ENCODE results near the gene OSBPL6. TPM values are rescaled to one million over a fixed set of nuclear protein-coding genes. Genes with fewer than 3 reads are reported as not detected.
A peak's percentile ranks its signal among the peaks of the same experiment; 100 is the strongest.

Gene OSBPL6
- total and polyA plus RNA-seq, 10 of the 15 experiments (the other 5 are each of a cell fraction or from before 2014, with no cell fraction given), result 0.01 to 0.08 (median 0.03) TPM; not detected in 5

DNA sequence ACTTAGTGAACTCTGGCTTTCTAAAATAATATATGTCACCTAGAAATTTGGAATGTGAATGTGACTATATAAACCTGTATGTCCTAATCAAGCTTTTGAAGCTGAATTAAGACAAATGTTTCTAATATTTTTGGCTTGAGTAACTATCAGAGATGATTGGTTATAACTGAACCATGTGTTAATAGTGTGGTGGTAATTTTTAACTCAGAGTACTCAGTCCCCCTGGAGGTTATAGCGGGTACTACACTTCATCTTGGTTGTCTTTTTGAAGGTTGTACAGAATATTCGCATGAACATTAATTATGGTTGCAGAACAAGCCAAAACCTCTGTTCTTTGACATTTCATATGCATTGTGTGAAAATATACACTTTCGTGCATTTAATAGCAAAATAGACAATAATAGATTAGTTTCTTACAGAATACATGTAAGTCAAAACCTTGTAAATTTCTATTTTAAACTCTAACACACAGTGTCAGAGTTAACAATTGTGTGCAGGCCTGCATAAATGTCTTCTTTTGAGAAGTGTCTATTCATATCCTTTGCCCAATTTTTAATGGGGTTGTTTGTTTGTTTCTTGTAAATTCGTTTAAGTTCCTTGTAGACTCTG is 86.0 kb downstream of the OSBPL6 start (continued):
- no peak for TF ChIP-seq NFXL1 (IDR thresholded peaks at IDR 0.05; ENCODE audit: borderline replicate concordance)
- no peak for TF ChIP-seq ZNF217 (IDR thresholded peaks at IDR 0.05)
- no peak for TF ChIP-seq BACH1 (IDR thresholded peaks at IDR 0.05; ENCODE audit: borderline replicate concordance)
- TF ChIP-seq TCF7 (IDR thresholded peaks at IDR 0.05; ENCODE audit: borderline replicate concordance), result no peak
- TF ChIP-seq ESRRA (IDR thresholded peaks at IDR 0.05; ENCODE audit: low read length), result no peak
- no peak for TF ChIP-seq SMAD1 (IDR thresholded peaks at IDR 0.05; ENCODE audit: low read depth, partially characterized antibody)
- TF ChIP-seq ZZZ3 (IDR thresholded peaks at IDR 0.05; ENCODE audit: control insufficient read depth, insufficient read length, low read depth), result no peak
- TF ChIP-seq JUND (IDR thresholded peaks at IDR 0.05; ENCODE audit: low read depth, low read length), result no peak
- TF ChIP-seq NFYB (IDR thresholded peaks at IDR 0.05; ENCODE audit: insufficient read depth, low read depth, low read length), result peak; percentile 75
- TF ChIP-seq, protein P1, sequence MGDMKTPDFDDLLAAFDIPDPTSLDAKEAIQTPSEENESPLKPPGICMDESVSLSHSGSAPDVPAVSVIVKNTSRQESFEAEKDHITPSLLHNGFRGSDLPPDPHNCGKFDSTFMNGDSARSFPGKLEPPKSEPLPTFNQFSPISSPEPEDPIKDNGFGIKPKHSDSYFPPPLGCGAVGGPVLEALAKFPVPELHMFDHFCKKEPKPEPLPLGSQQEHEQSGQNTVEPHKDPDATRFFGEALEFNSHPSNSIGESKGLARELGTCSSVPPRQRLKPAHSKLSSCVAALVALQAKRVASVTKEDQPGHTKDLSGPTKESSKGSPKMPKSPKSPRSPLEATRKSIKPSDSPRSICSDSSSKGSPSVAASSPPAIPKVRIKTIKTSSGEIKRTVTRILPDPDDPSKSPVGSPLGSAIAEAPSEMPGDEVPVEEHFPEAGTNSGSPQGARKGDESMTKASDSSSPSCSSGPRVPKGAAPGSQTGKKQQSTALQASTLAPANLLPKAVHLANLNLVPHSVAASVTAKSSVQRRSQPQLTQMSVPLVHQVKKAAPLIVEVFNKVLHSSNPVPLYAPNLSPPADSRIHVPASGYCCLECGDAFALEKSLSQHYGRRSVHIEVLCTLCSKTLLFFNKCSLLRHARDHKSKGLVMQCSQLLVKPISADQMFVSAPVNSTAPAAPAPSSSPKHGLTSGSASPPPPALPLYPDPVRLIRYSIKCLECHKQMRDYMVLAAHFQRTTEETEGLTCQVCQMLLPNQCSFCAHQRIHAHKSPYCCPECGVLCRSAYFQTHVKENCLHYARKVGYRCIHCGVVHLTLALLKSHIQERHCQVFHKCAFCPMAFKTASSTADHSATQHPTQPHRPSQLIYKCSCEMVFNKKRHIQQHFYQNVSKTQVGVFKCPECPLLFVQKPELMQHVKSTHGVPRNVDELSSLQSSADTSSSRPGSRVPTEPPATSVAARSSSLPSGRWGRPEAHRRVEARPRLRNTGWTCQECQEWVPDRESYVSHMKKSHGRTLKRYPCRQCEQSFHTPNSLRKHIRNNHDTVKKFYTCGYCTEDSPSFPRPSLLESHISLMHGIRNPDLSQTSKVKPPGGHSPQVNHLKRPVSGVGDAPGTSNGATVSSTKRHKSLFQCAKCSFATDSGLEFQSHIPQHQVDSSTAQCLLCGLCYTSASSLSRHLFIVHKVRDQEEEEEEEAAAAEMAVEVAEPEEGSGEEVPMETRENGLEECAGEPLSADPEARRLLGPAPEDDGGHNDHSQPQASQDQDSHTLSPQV (IDR thresholded peaks at IDR 0.05), result no peak
- TF ChIP-seq, protein P2, sequence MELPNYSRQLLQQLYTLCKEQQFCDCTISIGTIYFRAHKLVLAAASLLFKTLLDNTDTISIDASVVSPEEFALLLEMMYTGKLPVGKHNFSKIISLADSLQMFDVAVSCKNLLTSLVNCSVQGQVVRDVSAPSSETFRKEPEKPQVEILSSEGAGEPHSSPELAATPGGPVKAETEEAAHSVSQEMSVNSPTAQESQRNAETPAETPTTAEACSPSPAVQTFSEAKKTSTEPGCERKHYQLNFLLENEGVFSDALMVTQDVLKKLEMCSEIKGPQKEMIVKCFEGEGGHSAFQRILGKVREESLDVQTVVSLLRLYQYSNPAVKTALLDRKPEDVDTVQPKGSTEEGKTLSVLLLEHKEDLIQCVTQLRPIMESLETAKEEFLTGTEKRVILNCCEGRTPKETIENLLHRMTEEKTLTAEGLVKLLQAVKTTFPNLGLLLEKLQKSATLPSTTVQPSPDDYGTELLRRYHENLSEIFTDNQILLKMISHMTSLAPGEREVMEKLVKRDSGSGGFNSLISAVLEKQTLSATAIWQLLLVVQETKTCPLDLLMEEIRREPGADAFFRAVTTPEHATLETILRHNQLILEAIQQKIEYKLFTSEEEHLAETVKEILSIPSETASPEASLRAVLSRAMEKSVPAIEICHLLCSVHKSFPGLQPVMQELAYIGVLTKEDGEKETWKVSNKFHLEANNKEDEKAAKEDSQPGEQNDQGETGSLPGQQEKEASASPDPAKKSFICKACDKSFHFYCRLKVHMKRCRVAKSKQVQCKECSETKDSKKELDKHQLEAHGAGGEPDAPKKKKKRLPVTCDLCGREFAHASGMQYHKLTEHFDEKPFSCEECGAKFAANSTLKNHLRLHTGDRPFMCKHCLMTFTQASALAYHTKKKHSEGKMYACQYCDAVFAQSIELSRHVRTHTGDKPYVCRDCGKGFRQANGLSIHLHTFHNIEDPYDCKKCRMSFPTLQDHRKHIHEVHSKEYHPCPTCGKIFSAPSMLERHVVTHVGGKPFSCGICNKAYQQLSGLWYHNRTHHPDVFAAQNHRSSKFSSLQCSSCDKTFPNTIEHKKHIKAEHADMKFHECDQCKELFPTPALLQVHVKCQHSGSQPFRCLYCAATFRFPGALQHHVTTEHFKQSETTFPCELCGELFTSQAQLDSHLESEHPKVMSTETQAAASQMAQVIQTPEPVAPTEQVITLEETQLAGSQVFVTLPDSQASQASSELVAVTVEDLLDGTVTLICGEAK (IDR thresholded peaks at IDR 0.05; ENCODE audit: borderline replicate concordance), result no peak
